ENCODE results near the gene DNAJC15.
"Not testable (repeated sequence)": the region's sequence is repeated elsewhere in the genome, so short reads cannot be mapped to it uniquely, and the experiment has no call there.

DNAJC15 gene

GRCh38 chr13:43046259-43046658 lies 22.9 kb downstream of the DNAJC15 start:
- DNase-seq = no peak

GRCh38 chr13:43054803-43055802 lies 31.7 kb downstream of the DNAJC15 start:
- DNase-seq = no peak

- DNase-seq = peak; percentile 53
Measured at GRCh38 chr13:43057653-43058317, 34.4 kb downstream of the DNAJC15 start.

GRCh38 chr13:43058318-43058674 lies 34.9 kb downstream of the DNAJC15 start:
- DNase-seq = no peak

- DNase-seq = no peak
Measured at GRCh38 chr13:43058831-43059230, 35.4 kb downstream of the DNAJC15 start.

- not testable (repeated sequence) for DNase-seq
Measured at GRCh38 chr13:43059779-43060178, 36.4 kb downstream of the DNAJC15 start.

- DNase-seq = not testable (repeated sequence)
Measured at GRCh38 chr13:43060806-43061205, 37.4 kb downstream of the DNAJC15 start.

GRCh38 chr13:43061496-43062280 lies 38.3 kb downstream of the DNAJC15 start:
- DNase-seq = no peak

- no peak for DNase-seq
Measured at GRCh38 chr13:43071824-43072223, 48.4 kb downstream of the DNAJC15 start.

- no peak for DNase-seq
Measured at GRCh38 chr13:43072394-43072793, 49.0 kb downstream of the DNAJC15 start.

GRCh38 chr13:43074824-43075510 lies 51.6 kb downstream of the DNAJC15 start:
- no peak for DNase-seq

GRCh38 chr13:43075511-43075902 lies 52.1 kb downstream of the DNAJC15 start:
- DNase-seq = not testable (repeated sequence)

- no peak for DNase-seq
Measured at GRCh38 chr13:43077046-43077445, 53.7 kb downstream of the DNAJC15 start.

- no peak for DNase-seq
Measured at GRCh38 chr13:43077461-43077860, 54.1 kb downstream of the DNAJC15 start.

GRCh38 chr13:43077906-43078305 lies 54.5 kb downstream of the DNAJC15 start:
- DNase-seq = no peak

GRCh38 chr13:43078399-43078798 lies 55.0 kb downstream of the DNAJC15 start:
- no peak for DNase-seq

GRCh38 chr13:43079392-43079931 lies 56.1 kb downstream of the DNAJC15 start:
- DNase-seq = no peak

- no peak for DNase-seq
Measured at GRCh38 chr13:43080199-43080598, 56.8 kb downstream of the DNAJC15 start.

- no peak for DNase-seq
Measured at GRCh38 chr13:43081866-43082265, 58.5 kb downstream of the DNAJC15 start.

GRCh38 chr13:43083750-43084149 lies 60.4 kb downstream of the DNAJC15 start:
- DNase-seq = no peak

- DNase-seq = no peak
Measured at GRCh38 chr13:43085545-43085944, 62.2 kb downstream of the DNAJC15 start.

GRCh38 chr13:43086181-43086580 lies 62.8 kb downstream of the DNAJC15 start:
- no peak for DNase-seq

Data from effector CD4-positive, alpha-beta T cell (primary cell).